Stomach (tissue), 9 donors: ENCODE data around the gene PCDH15. TPM values are rescaled to one million over a fixed set of nuclear protein-coding genes. Genes with fewer than 3 reads are reported as not detected.

Experiments
- DNase-seq, 2 donors: peaks; one replicate each; pipeline versions ENCODE4 v3.0.0 to v3.0.0-alpha.2; 2013 to 2019
- H3K27ac ChIP-seq, 5 donors: fragments of 200-600 bp in 4 of 5; sonication (generic) in 4 of 5; one replicate each; pipeline ENCODE4 v1.5.1; 2013 to 2019; ENCODE audit warnings: mild to moderate bottlenecking in 1 of 5, moderate library complexity in 1 of 5
- H3K27me3 ChIP-seq, 3 donors: fragments of 200-600 bp; sonication (generic); one replicate each; pipeline ENCODE4 v1.5.1; 2017 to 2019; ENCODE audit warnings: mixed run types in 1 of 3
- H3K36me3 ChIP-seq, 4 donors: fragments of 200-600 bp; sonication (generic); 1 replicate in 3 of 4; 2 replicates in 1 of 4; pipeline ENCODE4 v1.5.1; 2016 to 2019
- H3K4me1 ChIP-seq, 4 donors: fragments of 200-600 bp; sonication (generic); one replicate each; pipeline ENCODE4 v1.5.1; 2016 to 2019
- H3K4me3 ChIP-seq, 4 donors: fragments of 200-600 bp; sonication (generic) in 3 of 4; one replicate each; pipeline ENCODE4 v1.5.1; 2016 to 2019; ENCODE audit warnings: mild to moderate bottlenecking in 1 of 4
- H3K9me3 ChIP-seq, 4 donors: fragments of 200-600 bp; sonication (generic); one replicate each; pipeline ENCODE4 v1.5.1; 2016 to 2019
- CTCF ChIP-seq, 7 experiments: fragments of 450-650 bp in 4 of 7; fragments of 200-600 bp in 3 of 7; sonication (generic) in 3 of 7; IDR thresholded peaks; one replicate each; pipeline ENCODE4 v1.5.1; 2016 to 2019; ENCODE audit warnings: antibody characterized with exemption in 7 of 7, control low read depth in 2 of 7, mild to moderate bottlenecking in 1 of 7
- EP300 ChIP-seq: sonication (generic); formaldehyde crosslinking; IDR thresholded peaks from one replicate; pipeline ENCODE4 v1.6.1; 2017; ENCODE audit warnings: antibody characterized with exemption
- POLR2A ChIP-seq, 4 donors: fragments of 450-650 bp; IDR thresholded peaks; one replicate each; pipeline ENCODE4 v1.6.1; 2016; ENCODE audit warnings: antibody characterized with exemption in 4 of 4, control low read depth in 2 of 4, mild to moderate bottlenecking in 1 of 4, moderate library complexity in 1 of 4
- POLR2AphosphoS5 ChIP-seq, 3 donors: sonication (generic); formaldehyde crosslinking; IDR thresholded peaks; one replicate each; pipeline ENCODE4 v1.6.1; 2016; ENCODE audit warnings: antibody characterized with exemption in 3 of 3
- WGBS, 5 donors: extraction: QIAGEN DNeasy Blood & Tissue Kit in 3 of 5; methylation state at CpG; one replicate each; pipeline versions ENCODE4 v1.1.5 to v1.1.7; 2013 to 2018; 5-methylcytosine and 5-hydroxymethylcytosine counted together
- intact Hi-C: fragments of 100-400 bp; cut with DNase I; formaldehyde crosslinking; loops from one replicate; pipeline ENCODE4 v1.15.1; 2023; ENCODE audit warnings: low total_unique reads
- polyA plus RNA-seq, 3 donors: library from polyadenylated mRNA; stranded (reverse); fragments of 200-250 nt; gene quantifications; one replicate each; pipeline ENCODE4 v1.2.3, GENCODE V29; 2013
- small RNA-seq, 4 donors: library from RNA; depleted of rRNA; stranded (forward); fragments of <200 nt; gene quantifications; one replicate each; pipeline ENCODE3, GENCODE V24; 2016
- total RNA-seq, 5 donors: library from RNA; depleted of rRNA; stranded (reverse); fragments of >200 nt; gene quantifications; one replicate each; pipeline versions ENCODE4 v1.1.0 to v1.2.3, GENCODE V29; 2014 to 2016
- donor health status: healthy with polysubstance abuse.
- donor health status: Bipolar disorder and iron deficiency.
- donor health status: healthy.

Gene PCDH15
- total and polyA plus RNA-seq, 8 donors: 3.7 TPM; not detected in 7

- DNase-seq: peak in 1 of 2 donors; percentile 9
- no peak overlapping the region for H3K27ac ChIP-seq
- intact Hi-C loops: no loop called here
- no peaks in the 10 kb centered on the region for H3K36me3 ChIP-seq
- H3K4me1 ChIP-seq: no peaks in the 10 kb centered on the region
- H3K9me3 ChIP-seq: peaks cover 0 to 10% (median 0%) of the 10 kb centered on the region in 4 donors
- no peak for TF ChIP-seq POLR2A (IDR thresholded peaks at IDR 0.05)
- no peaks in the 10 kb centered on the region for H3K27me3 ChIP-seq
- WGBS, 5 donors: 22 to 47% (median 38%) methylated on average over 6 of the region's 6 CpGs
- no peak overlapping the region for H3K4me3 ChIP-seq
These were observed 1030.1 kb downstream of the PCDH15 start for GRCh38 chr10:53770903-53771302.

DNA sequence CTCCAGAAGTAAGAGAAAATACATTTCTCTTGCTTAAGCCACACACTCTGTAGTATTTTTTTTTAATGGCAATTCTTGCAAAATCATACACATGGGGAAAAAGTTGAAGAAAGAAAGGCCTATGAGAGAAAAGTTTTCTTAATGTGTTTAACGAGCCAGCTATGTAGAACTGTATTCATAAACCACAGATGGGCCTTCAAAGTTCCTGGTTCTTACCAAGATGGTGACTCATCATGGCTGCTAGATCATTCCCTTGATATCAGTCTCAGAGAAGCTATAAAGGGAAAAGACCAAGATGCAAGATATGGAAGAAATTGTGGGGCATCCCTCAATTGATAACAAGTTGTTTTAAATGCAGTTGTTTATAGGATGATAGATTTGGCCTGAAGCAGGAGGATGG lies 1035.7 kb downstream of the PCDH15 start:
- WGBS, 5 donors: 76 to 85% (median 78%) methylated on average over 1 of the region's 1 CpG
- H3K4me3 ChIP-seq: no peak overlapping the region
- TF ChIP-seq POLR2AphosphoS5 (IDR thresholded peaks at IDR 0.05) (no peak), POLR2A (IDR thresholded peaks at IDR 0.05) (no peak), EP300 (no peak), CTCF (IDR thresholded peaks at IDR 0.05) (no peak)
- H3K27me3 ChIP-seq: no peaks in the 10 kb centered on the region
- H3K36me3 ChIP-seq: no peaks in the 10 kb centered on the region
- DNase-seq: no peak
- peaks cover 0 to 24% (median 0%) of the 10 kb centered on the region in 4 donors for H3K9me3 ChIP-seq
- intact Hi-C loops: no loop called here
- H3K4me1 ChIP-seq: no peaks in the 10 kb centered on the region
- no peak overlapping the region for H3K27ac ChIP-seq

GRCh38 chr10:53754596-53755250 lies 1046.3 kb downstream of the PCDH15 start:
- Histone ChIP-seq H3K27ac (no peak overlapping the region), H3K4me3 (no peak overlapping the region), H3K9me3 (peaks cover 0 to 2% (median under 1%) of the 10 kb centered on the region in 4 donors), H3K27me3 (no peaks in the 10 kb centered on the region), H3K4me1 (no peaks in the 10 kb centered on the region), H3K36me3 (no peaks in the 10 kb centered on the region)
- intact Hi-C loops: no loop called here
- WGBS, 5 donors: 19 to 56% (median 37%) methylated on average over 6 of the region's 6 CpGs
- peak in 1 of 2 donors; percentile 13 for DNase-seq
- TF ChIP-seq POLR2A (IDR thresholded peaks at IDR 0.05): no peak
- no peak for TF ChIP-seq POLR2AphosphoS5 (IDR thresholded peaks at IDR 0.05)
- no peak for TF ChIP-seq CTCF (IDR thresholded peaks at IDR 0.05)

Small RNAs within 50 kb of the gene (small RNA-seq; reads per million reads assigned to genes)
- gene AL365496.1 (0 reads per million in 4 donors), gene MIR548F1 (0 reads per million in 4 donors), gene RNU6-687P (0 reads per million in 4 donors)
